Hepatocyte (in vitro differentiated cells): ENCODE measurements around the gene TIPARP.

ENCODE experiments used
- EZH2 ChIP-seq: fragments of 200-600 bp; sonication (generic); IDR thresholded peaks from 2 replicates; pipeline ENCODE4 v1.6.1; 2016; ENCODE audit warnings: antibody characterized with exemption, mild to moderate bottlenecking, borderline replicate concordance
- EZH2phosphoT487 ChIP-seq: fragments of 200-600 bp; sonication (generic); IDR thresholded peaks from one replicate; pipeline ENCODE4 v1.6.1; 2018; ENCODE audit warnings: antibody characterized with exemption, mild to moderate bottlenecking, low read depth, moderate library complexity; ENCODE audit not compliant: unreplicated experiment, severe bottlenecking
- TF ChIP-seq, protein P1 (sequence below): fragments of 200-600 bp; sonication (generic); IDR thresholded peaks from 2 replicates; pipeline ENCODE4 v1.5.1; 2016; ENCODE audit warnings: antibody characterized with exemption, mild to moderate bottlenecking; ENCODE audit not compliant: poor library complexity

DNA sequence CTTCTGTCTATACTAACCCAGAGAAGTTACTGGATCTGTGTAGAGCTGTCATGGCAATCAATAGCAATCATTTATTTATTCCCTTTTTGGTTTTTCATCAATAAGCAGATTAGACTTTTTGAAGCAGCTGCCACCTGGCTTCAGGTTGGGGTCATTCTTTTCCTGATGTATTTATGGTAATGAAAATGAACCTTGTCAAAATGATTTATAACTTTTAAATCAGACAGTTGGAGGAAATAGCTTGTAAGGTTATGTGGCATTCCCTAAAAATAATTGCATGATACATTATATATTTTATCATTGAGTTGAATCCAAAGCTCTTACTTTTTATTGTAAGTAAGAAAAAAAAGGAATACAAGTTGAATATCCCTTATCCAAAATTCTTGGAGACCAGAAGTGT is 8.6 kb downstream of the TIPARP start:
- TF ChIP-seq, protein P1, sequence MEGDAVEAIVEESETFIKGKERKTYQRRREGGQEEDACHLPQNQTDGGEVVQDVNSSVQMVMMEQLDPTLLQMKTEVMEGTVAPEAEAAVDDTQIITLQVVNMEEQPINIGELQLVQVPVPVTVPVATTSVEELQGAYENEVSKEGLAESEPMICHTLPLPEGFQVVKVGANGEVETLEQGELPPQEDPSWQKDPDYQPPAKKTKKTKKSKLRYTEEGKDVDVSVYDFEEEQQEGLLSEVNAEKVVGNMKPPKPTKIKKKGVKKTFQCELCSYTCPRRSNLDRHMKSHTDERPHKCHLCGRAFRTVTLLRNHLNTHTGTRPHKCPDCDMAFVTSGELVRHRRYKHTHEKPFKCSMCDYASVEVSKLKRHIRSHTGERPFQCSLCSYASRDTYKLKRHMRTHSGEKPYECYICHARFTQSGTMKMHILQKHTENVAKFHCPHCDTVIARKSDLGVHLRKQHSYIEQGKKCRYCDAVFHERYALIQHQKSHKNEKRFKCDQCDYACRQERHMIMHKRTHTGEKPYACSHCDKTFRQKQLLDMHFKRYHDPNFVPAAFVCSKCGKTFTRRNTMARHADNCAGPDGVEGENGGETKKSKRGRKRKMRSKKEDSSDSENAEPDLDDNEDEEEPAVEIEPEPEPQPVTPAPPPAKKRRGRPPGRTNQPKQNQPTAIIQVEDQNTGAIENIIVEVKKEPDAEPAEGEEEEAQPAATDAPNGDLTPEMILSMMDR, result no peak
- TF ChIP-seq EZH2phosphoT487 (no peak), EZH2 (no peak)
